DMS79 (cell line): ENCODE results near the gene SCP2.

Experiments used
- DNase-seq: peaks from one replicate; lab custom pipeline; 2025; lab: John Stamatoyannopoulos, UW

Gene SCP2

GRCh38 chr1:53082826-53083455 is 155.9 kb downstream of the SCP2 start:
- no peak for DNase-seq

- DNase-seq: no peak
Measured at GRCh38 chr1:53083636-53084588, 156.8 kb downstream of the SCP2 start.

GRCh38 chr1:53084589-53084971 is 157.5 kb downstream of the SCP2 start:
- DNase-seq: no peak

- DNase-seq: no peak
Measured at GRCh38 chr1:53085405-53085804, 158.3 kb downstream of the SCP2 start.

GRCh38 chr1:53086491-53087070 is 159.5 kb downstream of the SCP2 start:
- no peak for DNase-seq

GRCh38 chr1:53087332-53088285 is 160.5 kb downstream of the SCP2 start:
- DNase-seq: no peak

GRCh38 chr1:53088616-53089300 is 161.7 kb downstream of the SCP2 start:
- no peak for DNase-seq

GRCh38 chr1:53089478-53090226 is 162.6 kb downstream of the SCP2 start:
- no peak for DNase-seq

- no peak for DNase-seq
Measured at GRCh38 chr1:53090227-53091147, 163.4 kb downstream of the SCP2 start.

- DNase-seq: no peak
Measured at GRCh38 chr1:53091841-53092645, 165.0 kb downstream of the SCP2 start.

- DNase-seq: no peak
Measured at GRCh38 chr1:53092659-53093450, 165.8 kb downstream of the SCP2 start.

- DNase-seq: no peak
Measured at GRCh38 chr1:53093451-53093754, 166.3 kb downstream of the SCP2 start.

GRCh38 chr1:53093778-53094532 is 166.9 kb downstream of the SCP2 start:
- no peak for DNase-seq

GRCh38 chr1:53094533-53094919 is 167.4 kb downstream of the SCP2 start:
- DNase-seq: no peak
